ENCODE measurements around the gene ADH1A. TPM values are rescaled to one million over a fixed set of nuclear protein-coding genes. Genes with fewer than 3 reads are reported as not detected.

Gene ADH1A
- total and polyA plus RNA-seq, 2 of the 13 experiments (the other 11 are each of a cell fraction or from before 2014, with no cell fraction given): 0.13 TPM; not detected in 1

- DNase-seq (ENCODE audit: low spot score) (peak; percentile 58), ATAC-seq (no peak; the same call in 2 of the 3 replicates), FAIRE-seq (peak; percentile 73)
- H3K36me3 ChIP-seq (replicated peaks in 1 of 2; ENCODE audit: control insufficient read depth in 1 of 2, insufficient read depth in 2 of 2, low read length in 2 of 2): no peaks in the 10 kb centered on the region
- H3K4me3 ChIP-seq (replicated peaks in 1 of 3; ENCODE audit: insufficient read depth in 1 of 3, low read depth in 2 of 3, low read length in 3 of 3): no peak overlapping the region
- H3K4me2 ChIP-seq (ENCODE audit: low read depth, low read length): no peak overlapping the region
- intact Hi-C loops (cut with micrococcal nuclease; ENCODE audit: unreplicated experiment) (no loop called here), in situ Hi-C loops (cut with HindIII; ENCODE audit: extremely low pct_ligation_motif_present, low pct_unique_long_range_greater_than_20kb) (no loop called here)
- WGBS (ENCODE audit: low lambda C conversion rate): 34% methylated on average over 4 of the region's 4 CpGs
- H3K27me3 ChIP-seq (ENCODE audit: control insufficient read depth in 1 of 2, insufficient read depth in 2 of 2, low read length in 2 of 2): no peaks in the 10 kb centered on the region
- no TSS peak for BruUV-seq (replicated peaks)
- CTCF ChIA-PET (ENCODE audit: low intra/inter-chr PET ratio, low total read pairs): no interaction called here
- no peaks in the 10 kb centered on the region for H3K79me2 ChIP-seq (ENCODE audit: insufficient read depth, low read length)
- H3K9me3 ChIP-seq (ENCODE audit: low read length): no peaks in the 10 kb centered on the region
- H4K20me1 ChIP-seq (ENCODE audit: insufficient read depth, low read length): no peaks in the 10 kb centered on the region
- POLR2A ChIA-PET: no interaction called here
- no peak overlapping the region for H3K9ac ChIP-seq (ENCODE audit: insufficient read depth, low read depth, low read length)
- H2AFZ ChIP-seq (ENCODE audit: low read length): no peak overlapping the region
- peaks cover 7% of the 10 kb centered on the region; the same call in 1 of the 2 replicates for H3K4me1 ChIP-seq (ENCODE audit: insufficient read depth, low read length)
- no peak overlapping the region for H3K27ac ChIP-seq (ENCODE audit: extremely low read length, insufficient read depth, low read length)
- 0 out of 2 replicates have a peak, but pooled peaks have one; percentile 12 for TF ChIP-seq TFAP4 (IDR thresholded peaks at IDR 0.05; ENCODE audit: borderline replicate concordance, low read depth)
- TF ChIP-seq POGK (CRISPR knock-in tag; conservative IDR thresholded peaks at IDR 0.05): no peak
- TF ChIP-seq TEAD3 (CRISPR knock-in tag; optimal IDR thresholded peaks at IDR 0.05; ENCODE audit: borderline replicate concordance): peak; percentile 40
- 0 out of 2 replicates have a peak, but pooled peaks have one; percentile 17 for TF ChIP-seq ZMYM4 (CRISPR knock-in tag; IDR thresholded peaks at IDR 0.05)
- peak; percentile 45; the same call in 1 of the 2 replicates for TF ChIP-seq CEBPG (CRISPR knock-in tag; IDR thresholded peaks at IDR 0.05)
- TF ChIP-seq, protein P1, sequence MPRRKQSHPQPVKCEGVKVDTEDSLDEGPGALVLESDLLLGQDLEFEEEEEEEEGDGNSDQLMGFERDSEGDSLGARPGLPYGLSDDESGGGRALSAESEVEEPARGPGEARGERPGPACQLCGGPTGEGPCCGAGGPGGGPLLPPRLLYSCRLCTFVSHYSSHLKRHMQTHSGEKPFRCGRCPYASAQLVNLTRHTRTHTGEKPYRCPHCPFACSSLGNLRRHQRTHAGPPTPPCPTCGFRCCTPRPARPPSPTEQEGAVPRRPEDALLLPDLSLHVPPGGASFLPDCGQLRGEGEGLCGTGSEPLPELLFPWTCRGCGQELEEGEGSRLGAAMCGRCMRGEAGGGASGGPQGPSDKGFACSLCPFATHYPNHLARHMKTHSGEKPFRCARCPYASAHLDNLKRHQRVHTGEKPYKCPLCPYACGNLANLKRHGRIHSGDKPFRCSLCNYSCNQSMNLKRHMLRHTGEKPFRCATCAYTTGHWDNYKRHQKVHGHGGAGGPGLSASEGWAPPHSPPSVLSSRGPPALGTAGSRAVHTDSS (CRISPR knock-in tag; conservative IDR thresholded peaks at IDR 0.05): no peak
- TF ChIP-seq FOXJ3 (CRISPR knock-in tag; IDR thresholded peaks at IDR 0.05; ENCODE audit: borderline replicate concordance): peak; percentile 19; the same call in 1 of the 2 replicates
- TF ChIP-seq, protein P2, sequence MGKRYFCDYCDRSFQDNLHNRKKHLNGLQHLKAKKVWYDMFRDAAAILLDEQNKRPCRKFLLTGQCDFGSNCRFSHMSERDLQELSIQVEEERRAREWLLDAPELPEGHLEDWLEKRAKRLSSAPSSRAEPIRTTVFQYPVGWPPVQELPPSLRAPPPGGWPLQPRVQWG (CRISPR knock-in tag; IDR thresholded peaks at IDR 0.05; ENCODE audit: borderline replicate concordance, low read depth): no peak
- TF ChIP-seq, protein P3, sequence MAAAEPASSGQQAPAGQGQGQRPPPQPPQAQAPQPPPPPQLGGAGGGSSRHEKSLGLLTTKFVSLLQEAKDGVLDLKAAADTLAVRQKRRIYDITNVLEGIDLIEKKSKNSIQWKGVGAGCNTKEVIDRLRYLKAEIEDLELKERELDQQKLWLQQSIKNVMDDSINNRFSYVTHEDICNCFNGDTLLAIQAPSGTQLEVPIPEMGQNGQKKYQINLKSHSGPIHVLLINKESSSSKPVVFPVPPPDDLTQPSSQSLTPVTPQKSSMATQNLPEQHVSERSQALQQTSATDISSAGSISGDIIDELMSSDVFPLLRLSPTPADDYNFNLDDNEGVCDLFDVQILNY (CRISPR knock-in tag; conservative IDR thresholded peaks at IDR 0.05): no peak
- 0 out of 2 replicates have a peak, but pooled peaks have one; percentile 13 for TF ChIP-seq SAP130 (CRISPR knock-in tag; IDR thresholded peaks at IDR 0.05; ENCODE audit: low read depth)
- TF ChIP-seq ZNF337 (CRISPR knock-in tag; IDR thresholded peaks at IDR 0.05; ENCODE audit: borderline replicate concordance, low read depth): no peak
- TF ChIP-seq GATAD2A (CRISPR knock-in tag; IDR thresholded peaks at IDR 0.05): peak; percentile 35; the same call in 1 of the 2 replicates
- TF ChIP-seq SOX6 (IDR thresholded peaks at IDR 0.05): no peak
- TF ChIP-seq SOX6 (CRISPR knock-in tag; IDR thresholded peaks at IDR 0.05): peak; percentile 21; the same call in 1 of the 2 replicates
- TF ChIP-seq, protein P4, sequence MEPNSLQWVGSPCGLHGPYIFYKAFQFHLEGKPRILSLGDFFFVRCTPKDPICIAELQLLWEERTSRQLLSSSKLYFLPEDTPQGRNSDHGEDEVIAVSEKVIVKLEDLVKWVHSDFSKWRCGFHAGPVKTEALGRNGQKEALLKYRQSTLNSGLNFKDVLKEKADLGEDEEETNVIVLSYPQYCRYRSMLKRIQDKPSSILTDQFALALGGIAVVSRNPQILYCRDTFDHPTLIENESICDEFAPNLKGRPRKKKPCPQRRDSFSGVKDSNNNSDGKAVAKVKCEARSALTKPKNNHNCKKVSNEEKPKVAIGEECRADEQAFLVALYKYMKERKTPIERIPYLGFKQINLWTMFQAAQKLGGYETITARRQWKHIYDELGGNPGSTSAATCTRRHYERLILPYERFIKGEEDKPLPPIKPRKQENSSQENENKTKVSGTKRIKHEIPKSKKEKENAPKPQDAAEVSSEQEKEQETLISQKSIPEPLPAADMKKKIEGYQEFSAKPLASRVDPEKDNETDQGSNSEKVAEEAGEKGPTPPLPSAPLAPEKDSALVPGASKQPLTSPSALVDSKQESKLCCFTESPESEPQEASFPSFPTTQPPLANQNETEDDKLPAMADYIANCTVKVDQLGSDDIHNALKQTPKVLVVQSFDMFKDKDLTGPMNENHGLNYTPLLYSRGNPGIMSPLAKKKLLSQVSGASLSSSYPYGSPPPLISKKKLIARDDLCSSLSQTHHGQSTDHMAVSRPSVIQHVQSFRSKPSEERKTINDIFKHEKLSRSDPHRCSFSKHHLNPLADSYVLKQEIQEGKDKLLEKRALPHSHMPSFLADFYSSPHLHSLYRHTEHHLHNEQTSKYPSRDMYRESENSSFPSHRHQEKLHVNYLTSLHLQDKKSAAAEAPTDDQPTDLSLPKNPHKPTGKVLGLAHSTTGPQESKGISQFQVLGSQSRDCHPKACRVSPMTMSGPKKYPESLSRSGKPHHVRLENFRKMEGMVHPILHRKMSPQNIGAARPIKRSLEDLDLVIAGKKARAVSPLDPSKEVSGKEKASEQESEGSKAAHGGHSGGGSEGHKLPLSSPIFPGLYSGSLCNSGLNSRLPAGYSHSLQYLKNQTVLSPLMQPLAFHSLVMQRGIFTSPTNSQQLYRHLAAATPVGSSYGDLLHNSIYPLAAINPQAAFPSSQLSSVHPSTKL (CRISPR knock-in tag; IDR thresholded peaks at IDR 0.05): peak; percentile 64
- TF ChIP-seq LCORL (IDR thresholded peaks at IDR 0.05): no peak
- peak; percentile 37; the same call in 1 of the 2 replicates for TF ChIP-seq LCORL (CRISPR knock-in tag; IDR thresholded peaks at IDR 0.05)
Measured at GRCh38 chr4:99300934-99301333, 10.1 kb upstream of the ADH1A start.

All from HepG2 (cell line).